ENCODE data around the gene ADD1.
"Not testable (repeated sequence)": the region's sequence is repeated elsewhere in the genome, so short reads cannot be mapped to it uniquely, and the experiment has no call there.

The ADD1 gene

GRCh38 chr4:2900741-2901140, 57.1 kb downstream of the ADD1 start:
- no peak for DNase-seq
- in situ Hi-C loops (cut with HindIII; ENCODE audit: low pct_ligation_motif_present, low pct_unique_long_range_greater_than_20kb, low sequenced_read_pairs): no loop called here

- no peak for DNase-seq
- in situ Hi-C loops (cut with HindIII; ENCODE audit: low pct_ligation_motif_present, low pct_unique_long_range_greater_than_20kb, low sequenced_read_pairs): no loop called here
Observed at GRCh38 chr4:2901186-2901585, 57.5 kb downstream of the ADD1 start.

GRCh38 chr4:2902126-2902525, 58.5 kb downstream of the ADD1 start:
- no peak for DNase-seq

DNA sequence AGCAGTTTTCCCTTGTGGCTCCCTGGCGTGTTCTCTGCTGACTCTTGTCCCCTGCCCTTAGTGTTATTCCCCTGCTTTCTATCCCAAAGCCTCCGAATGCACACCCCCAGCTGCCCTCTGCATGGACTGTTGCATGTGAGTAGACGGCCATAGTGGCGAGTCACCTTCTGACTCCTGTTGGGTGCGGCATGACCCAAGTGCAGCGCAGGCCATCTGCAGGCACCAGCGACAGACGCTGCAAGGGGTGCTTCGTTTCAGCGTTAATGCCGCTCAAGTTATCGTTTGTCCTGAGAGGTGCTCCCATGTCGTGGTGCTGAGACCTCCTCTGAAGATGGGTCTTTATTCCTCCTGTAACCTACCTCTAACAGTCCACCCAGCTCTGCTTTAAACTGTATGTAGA, 61.9 kb downstream of the ADD1 start:
- in situ Hi-C loops (cut with HindIII; ENCODE audit: low pct_ligation_motif_present, low pct_unique_long_range_greater_than_20kb, low sequenced_read_pairs): no loop called here
- no peak for DNase-seq

More at GRCh38 chr4:2902126-2902525, 58.5 kb downstream of the ADD1 start:
- in situ Hi-C loops (cut with HindIII; ENCODE audit: low pct_ligation_motif_present, low pct_unique_long_range_greater_than_20kb, low sequenced_read_pairs): no loop called here

DNA sequence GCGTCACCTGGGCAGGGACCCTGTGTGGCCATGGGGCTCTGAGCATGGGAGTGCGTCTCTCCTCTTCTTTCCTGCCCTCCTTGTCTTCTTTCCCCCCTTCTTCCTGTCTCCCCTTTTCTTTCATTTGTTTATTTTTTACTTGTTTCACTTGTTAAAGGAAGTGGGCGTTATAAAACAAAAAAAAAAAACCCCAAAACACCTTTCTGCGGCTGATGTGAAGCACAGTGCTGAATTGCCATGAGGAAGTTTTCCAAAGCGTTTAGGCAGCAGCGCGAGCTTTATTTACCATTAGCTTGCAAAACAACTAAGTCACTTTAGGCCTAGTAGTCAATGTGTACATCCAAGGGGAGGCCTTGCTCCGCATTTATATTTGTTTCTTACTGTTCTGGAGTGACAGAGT, 62.6 kb downstream of the ADD1 start:
- DNase-seq: no peak
- in situ Hi-C loops (cut with HindIII; ENCODE audit: low pct_ligation_motif_present, low pct_unique_long_range_greater_than_20kb, low sequenced_read_pairs): no loop called here

DNA sequence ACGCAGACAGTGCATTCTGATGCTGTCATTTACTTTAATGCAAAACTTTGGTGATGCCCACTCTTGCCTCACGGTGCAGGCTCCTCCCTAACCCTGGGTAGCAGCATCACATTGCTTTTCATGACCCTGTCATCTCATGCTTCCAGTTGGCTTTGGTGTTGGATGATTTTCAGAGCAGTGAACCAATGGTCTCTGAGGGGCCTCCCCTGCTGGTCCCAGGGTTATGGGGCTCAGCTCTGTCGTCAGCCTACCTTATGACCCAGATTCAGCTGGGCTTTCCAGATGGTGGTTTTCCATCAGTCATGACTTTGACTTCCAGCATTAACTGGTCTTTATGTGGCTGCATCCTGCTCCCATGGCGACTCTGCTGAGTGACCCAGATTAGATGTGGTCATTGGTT, 63.6 kb downstream of the ADD1 start:
- in situ Hi-C loops (cut with HindIII; ENCODE audit: low pct_ligation_motif_present, low pct_unique_long_range_greater_than_20kb, low sequenced_read_pairs): no loop called here
- no peak for DNase-seq

DNA sequence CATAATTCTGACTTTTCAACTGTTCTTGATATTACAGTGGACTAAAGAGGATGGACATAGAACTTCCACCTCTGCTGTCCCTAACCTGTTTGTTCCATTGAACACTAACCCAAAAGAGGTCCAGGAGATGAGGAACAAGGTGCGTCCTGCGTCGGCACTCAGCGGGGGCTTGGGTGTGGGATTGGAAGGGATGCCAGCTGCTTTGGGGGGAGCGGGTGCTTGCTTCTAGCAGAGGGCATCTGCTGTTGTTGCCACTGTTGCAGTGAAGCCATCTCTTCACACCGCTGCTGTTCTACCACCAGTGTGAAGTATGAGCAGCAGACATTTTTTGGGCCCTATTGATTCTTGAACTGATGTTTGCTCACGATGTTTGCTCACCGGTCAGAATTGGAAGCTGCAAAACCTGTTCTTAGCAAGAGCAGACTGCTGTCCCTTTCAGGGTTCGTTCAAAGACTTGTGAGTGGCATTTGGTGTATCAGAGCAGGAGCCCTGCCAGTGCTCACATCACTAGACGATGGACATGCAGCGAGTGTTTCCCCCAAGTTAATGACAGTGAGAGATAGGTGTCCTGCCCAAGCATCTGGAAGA, 64.2 kb downstream of the ADD1 start:
- no peak for DNase-seq

GRCh38 chr4:2908686-2909085, 65.0 kb downstream of the ADD1 start:
- in situ Hi-C loops (cut with HindIII; ENCODE audit: low pct_ligation_motif_present, low pct_unique_long_range_greater_than_20kb, low sequenced_read_pairs): no loop called here
- DNase-seq: no peak

More for the DNA sequence above, 64.2 kb downstream of the ADD1 start:
- in situ Hi-C loops (cut with HindIII; ENCODE audit: low pct_ligation_motif_present, low pct_unique_long_range_greater_than_20kb, low sequenced_read_pairs): no loop called here

DNA sequence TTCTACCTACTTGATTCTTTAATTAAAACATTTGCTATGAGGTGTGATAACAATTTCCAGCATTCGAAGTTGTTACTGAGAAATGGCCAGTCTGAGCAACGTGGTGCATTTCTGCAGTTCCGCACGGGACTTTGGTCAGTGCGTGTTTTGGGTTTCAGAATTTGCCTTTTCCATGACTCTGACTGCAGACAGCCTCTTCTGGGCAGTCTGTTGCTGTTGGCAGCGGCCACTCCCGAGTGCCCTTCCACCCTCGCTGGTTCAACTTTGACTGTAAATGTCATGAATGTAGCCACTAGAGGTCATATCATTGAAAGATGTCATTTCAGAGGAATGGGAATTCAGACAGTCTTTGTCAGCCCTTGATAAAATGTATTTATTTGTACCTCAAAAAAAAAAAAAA, 65.9 kb downstream of the ADD1 start:
- in situ Hi-C loops (cut with HindIII; ENCODE audit: low pct_ligation_motif_present, low pct_unique_long_range_greater_than_20kb, low sequenced_read_pairs): no loop called here
- no peak for DNase-seq

- in situ Hi-C loops (cut with HindIII; ENCODE audit: low pct_ligation_motif_present, low pct_unique_long_range_greater_than_20kb, low sequenced_read_pairs): no loop called here
Observed at GRCh38 chr4:2910409-2910808, 66.8 kb downstream of the ADD1 start.

GRCh38 chr4:2911868-2912267, 68.2 kb downstream of the ADD1 start:
- in situ Hi-C loops (cut with HindIII; ENCODE audit: low pct_ligation_motif_present, low pct_unique_long_range_greater_than_20kb, low sequenced_read_pairs): no loop called here
- DNase-seq: no peak

More at GRCh38 chr4:2910409-2910808, 66.8 kb downstream of the ADD1 start:
- DNase-seq: no peak

GRCh38 chr4:2913168-2913567, 69.5 kb downstream of the ADD1 start:
- no peak for DNase-seq
- in situ Hi-C loops (cut with HindIII; ENCODE audit: low pct_ligation_motif_present, low pct_unique_long_range_greater_than_20kb, low sequenced_read_pairs): no loop called here

DNA sequence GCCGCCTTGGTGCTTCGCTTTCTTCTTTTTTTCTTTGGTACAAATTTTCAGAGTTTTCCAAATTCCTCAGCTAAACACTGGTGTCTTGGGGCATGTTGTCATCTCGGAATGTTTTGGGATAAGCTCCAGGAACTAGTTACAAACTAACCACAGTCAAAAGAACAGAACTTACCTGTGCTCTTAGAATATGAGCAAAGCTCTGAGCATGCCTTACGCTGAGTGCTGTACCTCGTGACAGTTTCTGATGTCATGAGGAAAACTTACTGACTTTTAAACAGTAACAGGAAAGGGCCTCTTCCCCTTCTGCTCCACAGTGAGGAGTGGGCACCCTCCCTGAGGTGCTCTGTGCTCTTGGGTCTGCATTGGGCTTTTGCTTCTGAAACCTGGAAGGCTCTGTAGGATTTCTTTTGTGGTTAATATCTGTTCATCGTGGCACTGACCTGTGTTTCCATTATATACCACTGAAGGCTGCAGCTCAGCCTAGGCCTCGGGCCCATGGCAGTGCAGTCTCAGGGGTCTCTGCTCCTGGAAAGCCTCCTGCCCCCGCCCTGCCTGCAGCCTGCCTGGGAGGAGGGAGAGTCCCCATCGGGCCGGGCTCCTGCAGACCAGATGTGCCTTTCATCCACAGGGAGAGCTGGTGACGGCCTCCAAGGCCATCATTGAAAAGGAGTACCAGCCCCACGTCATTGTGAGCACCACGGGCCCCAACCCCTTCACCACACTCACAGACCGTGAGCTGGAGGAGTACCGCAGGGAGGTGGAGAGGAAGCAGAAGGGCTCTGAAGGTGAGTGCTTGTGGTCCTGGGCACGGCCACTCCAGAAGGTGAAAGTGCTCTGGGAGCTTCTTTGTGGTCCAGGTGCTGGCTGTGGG, 70.8 kb downstream of the ADD1 start:
- no peak for DNase-seq
- in situ Hi-C loops (cut with HindIII; ENCODE audit: low pct_ligation_motif_present, low pct_unique_long_range_greater_than_20kb, low sequenced_read_pairs): no loop called here

DNA sequence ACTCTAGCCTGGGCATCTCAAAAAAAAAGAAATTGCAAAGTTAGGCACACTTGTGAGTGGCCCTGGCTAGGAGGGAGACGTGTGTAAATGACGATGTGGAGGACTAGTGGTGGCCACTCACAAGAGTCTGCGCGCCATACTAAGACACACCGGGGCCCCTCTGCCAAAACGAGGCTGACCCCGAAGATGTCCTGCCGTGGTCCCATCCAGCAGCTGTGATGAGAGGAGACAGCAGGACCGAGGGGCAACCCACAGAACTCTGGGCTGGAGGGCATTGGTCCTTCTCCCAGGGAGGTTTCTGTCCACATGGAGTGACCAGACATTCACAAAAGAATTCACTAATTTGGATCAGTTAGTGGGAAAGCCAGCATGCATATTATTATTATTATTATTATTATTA, 72.1 kb downstream of the ADD1 start:
- no peak for DNase-seq
- in situ Hi-C loops (cut with HindIII; ENCODE audit: low pct_ligation_motif_present, low pct_unique_long_range_greater_than_20kb, low sequenced_read_pairs): no loop called here

GRCh38 chr4:2916696-2917095, 73.1 kb downstream of the ADD1 start:
- DNase-seq; in situ Hi-C loops (cut with HindIII; ENCODE audit: low pct_ligation_motif_present, low pct_unique_long_range_greater_than_20kb, low sequenced_read_pairs): not testable (repeated sequence)

DNA sequence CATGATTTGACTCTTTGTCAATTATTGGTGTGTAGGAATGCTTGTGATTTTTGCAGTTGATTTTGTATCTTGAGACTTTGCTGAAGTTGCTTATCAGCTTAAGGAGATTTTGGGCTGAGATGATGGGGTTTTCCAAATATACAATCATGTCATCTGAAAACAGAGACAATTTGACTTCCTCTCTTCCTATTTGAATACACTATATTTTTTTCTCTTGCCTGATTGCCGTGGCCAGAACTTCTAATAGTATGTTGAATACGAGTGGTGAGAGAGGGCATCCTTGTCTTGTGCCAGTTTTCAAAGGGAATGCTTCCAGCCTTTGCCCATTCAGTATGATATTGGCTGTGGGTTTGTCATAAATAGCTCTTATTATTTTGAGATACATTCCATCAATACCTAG, 74.7 kb downstream of the ADD1 start:
- in situ Hi-C loops (cut with HindIII; ENCODE audit: low pct_ligation_motif_present, low pct_unique_long_range_greater_than_20kb, low sequenced_read_pairs); DNase-seq: not testable (repeated sequence)

- in situ Hi-C loops (cut with HindIII; ENCODE audit: low pct_ligation_motif_present, low pct_unique_long_range_greater_than_20kb, low sequenced_read_pairs); DNase-seq: not testable (repeated sequence)
Observed at GRCh38 chr4:2918714-2919113, 75.1 kb downstream of the ADD1 start.

GRCh38 chr4:2922453-2923101, 78.9 kb downstream of the ADD1 start:
- DNase-seq; in situ Hi-C loops (cut with HindIII; ENCODE audit: low pct_ligation_motif_present, low pct_unique_long_range_greater_than_20kb, low sequenced_read_pairs): not testable (repeated sequence)

DNA sequence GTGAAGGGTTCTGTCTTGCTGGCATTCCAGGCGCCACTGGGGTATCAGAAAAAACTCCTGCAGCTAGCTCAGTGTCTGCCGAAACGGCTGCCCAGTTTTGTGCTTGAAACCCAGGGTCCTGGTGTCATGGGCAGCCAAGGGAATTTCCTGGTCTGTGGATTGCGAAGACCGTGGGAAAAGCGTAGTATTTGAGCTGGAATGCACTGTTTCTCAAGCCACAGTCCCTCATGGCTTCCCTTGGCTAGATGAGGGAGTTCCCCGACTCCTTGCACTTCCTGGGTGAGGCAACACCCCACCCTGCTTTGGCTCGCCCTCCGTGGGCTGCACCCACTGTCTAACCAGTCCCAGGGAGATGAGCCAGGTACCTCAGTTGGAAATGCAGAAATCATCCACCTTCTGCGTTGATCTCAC, 79.5 kb downstream of the ADD1 start:
- in situ Hi-C loops (cut with HindIII; ENCODE audit: low pct_ligation_motif_present, low pct_unique_long_range_greater_than_20kb, low sequenced_read_pairs): no loop called here
- DNase-seq: no peak

All from ACHN (cell line).